Activated CD4-positive, CD25-positive, alpha-beta regulatory T cell (primary cell): ENCODE data around the gene AGRN.
"Not testable (repeated sequence)": the region's sequence is repeated elsewhere in the genome, so short reads cannot be mapped to it uniquely, and the experiment has no call there.

Experiments
- DNase-seq, 4 experiments: peaks; one replicate each; lab custom pipeline; 2025; lab: John Stamatoyannopoulos, UW

AGRN gene

DNA sequence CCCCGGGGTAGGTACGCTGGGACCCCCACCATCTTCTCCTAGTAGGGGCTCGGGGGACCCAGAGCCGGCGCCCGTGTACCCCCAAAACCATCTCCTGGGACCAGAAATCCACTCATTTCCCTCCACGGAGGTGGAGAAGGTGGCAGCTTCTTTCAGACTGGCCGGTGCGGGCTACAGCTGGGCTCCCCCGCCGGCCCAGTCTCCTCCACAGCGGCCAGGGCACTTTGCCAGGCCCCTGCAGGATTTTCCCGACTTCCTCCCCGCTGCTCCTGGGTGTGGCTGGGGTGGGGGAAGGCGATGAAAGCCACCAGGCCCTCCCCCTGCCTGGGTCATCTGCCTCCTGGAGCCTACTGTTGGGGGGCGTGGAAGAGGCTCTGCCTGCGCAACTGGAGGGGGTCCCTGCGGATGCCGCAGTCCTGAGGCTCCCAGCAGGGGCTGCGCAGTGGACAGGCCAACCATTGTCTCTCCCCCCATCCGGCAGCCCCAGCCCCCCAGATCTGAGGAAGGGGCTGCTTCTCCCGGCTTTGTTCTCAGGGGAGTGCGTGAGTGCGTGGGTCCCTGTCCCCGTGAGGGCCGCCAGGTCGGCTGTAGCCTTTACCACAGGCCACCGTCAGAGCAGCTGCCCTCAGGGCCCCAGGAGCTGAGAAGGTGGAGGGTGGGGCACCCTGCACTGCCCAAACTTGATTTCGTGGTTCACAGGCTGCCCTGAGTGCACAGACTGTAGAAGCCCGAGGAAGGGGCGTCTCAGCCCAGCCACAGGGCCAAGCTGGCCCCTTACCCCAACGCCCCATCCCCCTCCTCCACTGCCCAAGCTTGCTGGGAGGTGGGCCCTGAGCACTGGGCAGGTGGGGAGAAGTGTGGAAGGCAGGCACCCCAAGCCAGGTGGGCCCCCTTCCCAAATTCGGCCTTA lies 1.3 kb downstream of the AGRN start:
- no peak for DNase-seq

DNA sequence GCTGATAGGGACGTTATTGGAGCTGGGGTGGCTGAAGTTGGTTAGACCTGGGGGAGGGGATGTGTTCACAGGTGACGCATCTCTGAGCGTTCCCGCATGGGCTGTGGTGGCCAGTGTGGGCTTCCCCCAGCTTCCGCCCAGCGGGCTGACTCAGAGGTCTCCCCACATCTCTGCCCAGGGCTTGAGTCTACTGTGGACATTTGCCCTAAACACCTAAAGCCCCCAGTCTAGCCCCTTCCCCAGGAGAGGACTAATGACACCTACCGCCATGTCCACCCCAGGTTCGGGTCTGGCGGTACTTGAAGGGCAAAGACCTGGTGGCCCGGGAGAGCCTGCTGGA lies 2.0 kb downstream of the AGRN start:
- no peak for DNase-seq

- DNase-seq: no peak
Observed at GRCh38 chr1:1022302-1023009, 2.5 kb downstream of the AGRN start.

DNA sequence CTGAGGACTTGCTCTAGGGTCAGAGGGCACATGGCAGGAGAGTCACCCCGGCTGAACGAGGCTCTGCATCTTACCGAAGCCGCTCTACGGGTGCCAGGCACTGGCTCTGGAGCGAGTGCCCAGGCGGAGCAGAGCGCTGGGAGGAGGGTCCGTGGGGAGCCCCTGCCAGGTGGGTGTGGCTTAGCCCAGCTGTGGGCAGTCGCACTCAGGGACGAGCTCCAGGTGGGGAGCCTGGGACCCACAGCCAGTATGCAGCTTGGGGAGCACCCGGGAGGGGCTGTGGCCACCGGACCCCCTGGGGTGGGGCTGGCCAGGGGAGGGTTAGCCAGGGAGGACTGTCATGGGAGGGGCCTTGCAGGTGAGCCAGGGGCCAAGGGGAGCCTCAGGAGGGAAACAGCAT lies 3.8 kb downstream of the AGRN start:
- DNase-seq: no peak

GRCh38 chr1:1024149-1024770 lies 4.3 kb downstream of the AGRN start:
- DNase-seq: no peak

DNA sequence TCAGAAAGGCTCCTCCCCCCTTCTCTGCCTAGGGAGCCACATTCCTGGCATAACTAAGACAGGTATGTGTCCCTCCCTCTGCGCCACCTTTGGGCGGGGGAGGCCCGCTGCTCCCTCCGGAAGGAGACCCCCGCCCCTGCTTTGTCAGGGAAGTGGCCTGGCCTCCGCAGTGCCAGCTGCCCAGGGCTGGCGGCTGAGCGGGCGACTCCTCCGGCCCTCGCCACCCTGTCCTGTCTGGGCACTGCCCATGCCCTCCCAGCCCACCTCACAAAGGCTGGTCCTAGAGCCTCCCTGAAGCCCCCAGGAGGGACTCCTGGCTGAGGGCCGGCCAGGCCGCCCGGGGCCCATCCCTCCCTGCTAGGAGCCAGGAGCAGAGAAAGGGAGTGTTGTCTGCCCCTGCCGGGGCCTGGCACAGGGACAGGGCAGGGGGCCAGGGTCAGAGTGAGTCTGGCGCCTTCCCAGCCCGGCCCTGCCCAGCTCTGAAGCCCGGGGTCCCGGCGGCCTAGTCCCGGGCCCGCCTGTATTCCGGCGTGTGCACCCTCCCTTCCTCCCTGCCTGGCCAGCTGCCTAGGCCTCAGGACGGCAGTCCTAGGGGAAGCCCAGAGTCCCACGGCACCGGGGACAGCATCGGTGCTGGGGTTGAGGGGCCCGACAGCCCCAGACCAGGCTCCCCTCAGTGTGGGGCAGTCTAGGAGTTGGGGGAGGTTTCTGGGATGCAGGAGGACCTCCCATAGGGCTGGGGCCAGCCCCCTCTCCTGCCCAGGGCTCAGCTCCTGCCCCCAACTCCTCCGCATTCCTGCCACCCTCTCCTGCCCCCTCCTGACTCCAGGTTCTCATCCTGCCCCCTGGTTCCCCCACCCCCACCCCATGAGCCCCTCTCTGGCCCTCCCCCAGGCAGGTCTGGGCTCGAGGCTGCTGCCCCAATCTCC lies 5.1 kb downstream of the AGRN start:
- DNase-seq: no peak

DNA sequence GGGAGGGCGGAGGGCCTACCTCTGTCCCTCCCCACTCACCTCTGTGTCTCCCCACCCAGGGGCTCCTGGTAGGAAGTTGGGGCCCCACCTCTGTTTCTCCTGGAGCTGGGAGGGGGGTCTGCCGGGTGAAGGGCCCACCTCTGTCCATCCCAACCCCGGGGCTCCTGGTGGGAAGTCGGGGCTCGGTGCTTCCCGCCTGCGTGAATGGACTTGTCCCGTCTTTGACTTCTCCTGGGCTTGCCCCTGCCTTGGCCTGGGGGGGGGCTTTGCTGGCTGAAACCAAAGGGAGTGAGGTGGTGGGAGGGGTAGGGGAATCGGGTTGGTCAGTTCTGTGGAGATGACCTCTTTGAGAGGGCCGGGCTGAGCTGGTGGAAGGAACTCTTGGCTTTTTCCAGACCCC lies 5.8 kb downstream of the AGRN start:
- DNase-seq: no peak

DNA sequence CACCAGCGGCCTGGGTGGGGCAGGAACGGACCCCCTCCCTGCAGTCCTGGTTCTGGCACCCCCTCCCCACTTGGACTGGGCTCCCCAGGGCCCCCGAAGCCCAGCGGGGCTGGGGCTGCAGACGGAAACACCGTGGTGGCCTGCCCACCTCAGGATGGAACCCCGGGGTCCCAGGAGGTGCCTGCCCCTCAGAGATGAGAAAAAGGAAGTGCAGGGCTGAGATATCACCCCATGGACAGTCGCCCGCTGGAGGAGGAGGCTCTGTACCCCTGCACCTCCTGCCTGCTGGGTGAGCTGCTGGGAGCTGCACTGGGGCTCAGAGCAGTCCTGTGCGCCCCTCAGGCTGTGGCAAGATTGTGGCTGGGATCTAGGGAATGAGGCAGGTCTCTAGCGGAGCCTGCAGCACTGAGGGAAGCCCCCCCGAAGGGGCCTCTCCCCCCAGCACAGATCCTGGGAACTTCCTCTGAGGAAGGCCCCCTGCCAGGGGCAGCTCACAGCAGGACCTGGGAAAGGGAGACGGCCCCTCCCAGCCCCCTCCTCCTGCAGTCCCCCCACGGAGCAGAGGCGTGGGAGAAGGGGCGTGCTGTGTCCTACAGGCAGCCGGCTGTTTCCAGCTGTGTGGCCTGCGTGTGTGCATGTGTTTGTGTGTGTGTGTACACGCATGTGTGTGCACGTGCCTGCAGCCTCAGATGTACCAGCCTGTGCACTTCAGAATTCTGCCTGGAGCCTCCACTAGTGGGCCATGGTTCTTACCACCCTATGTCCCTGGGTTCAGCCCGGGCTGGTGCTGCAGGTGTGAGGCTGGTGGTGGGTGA lies 6.9 kb downstream of the AGRN start:
- DNase-seq: no peak

DNA sequence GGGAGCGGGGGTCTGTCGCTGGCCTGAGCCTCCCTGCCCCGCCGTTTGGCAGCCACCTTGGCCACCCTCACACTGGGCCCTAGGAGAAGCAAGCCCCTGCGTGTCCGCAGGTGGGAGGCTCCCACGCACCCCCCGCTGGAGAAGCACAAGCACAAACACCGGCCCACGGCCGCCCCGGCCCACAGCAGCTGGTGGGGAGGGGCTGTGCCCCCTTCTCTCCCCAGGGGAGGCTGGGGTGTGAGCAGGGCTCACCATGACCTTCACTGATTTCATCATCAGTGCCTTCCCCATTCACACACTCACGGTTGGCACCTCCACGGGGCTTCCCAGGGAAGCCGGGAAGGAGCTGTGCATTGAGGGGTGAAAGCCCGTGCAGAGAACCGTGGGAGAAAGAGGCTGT lies 7.9 kb downstream of the AGRN start:
- DNase-seq: no peak

DNA sequence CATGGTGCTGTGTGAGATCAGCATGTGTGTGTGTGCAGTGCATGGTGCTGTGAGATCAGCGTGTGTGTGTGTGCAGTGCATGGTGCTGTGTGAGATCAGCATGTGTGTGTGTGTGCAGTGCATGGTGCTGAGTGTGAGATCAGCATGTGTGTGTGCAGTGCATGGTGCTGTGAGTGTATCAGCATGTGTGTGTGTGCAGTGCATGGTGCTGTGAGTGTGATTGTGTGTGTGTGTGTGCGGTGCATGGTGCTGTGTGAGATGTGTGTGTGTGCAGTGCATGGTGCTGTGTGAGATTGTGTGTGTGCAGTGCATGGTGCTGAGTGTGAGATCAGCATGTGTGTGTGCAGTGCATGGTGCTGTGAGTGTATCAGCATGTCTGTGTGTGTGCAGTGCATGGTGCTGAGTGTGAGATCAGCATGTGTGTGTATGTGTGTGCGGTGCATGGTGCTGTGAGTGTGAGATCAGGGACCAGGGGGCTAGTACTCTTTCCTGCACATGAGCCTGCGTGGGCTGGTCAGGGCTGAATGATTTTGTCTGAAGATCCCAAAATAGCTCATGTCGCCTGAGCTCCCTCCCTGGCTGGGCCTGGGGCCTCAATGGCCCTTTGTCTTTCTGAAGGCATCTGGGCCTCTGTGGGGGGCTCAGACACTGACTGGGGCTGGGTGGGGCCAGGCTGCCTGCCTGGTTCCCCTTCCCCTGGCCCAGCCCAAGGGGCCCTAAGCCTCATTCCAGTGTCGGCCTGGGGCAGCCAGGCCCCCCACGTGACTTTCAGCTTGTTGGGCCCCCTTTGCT lies 11.1 kb downstream of the AGRN start:
- not testable (repeated sequence) for DNase-seq

GRCh38 chr1:1031659-1032235 lies 11.8 kb downstream of the AGRN start:
- no peak for DNase-seq

DNA sequence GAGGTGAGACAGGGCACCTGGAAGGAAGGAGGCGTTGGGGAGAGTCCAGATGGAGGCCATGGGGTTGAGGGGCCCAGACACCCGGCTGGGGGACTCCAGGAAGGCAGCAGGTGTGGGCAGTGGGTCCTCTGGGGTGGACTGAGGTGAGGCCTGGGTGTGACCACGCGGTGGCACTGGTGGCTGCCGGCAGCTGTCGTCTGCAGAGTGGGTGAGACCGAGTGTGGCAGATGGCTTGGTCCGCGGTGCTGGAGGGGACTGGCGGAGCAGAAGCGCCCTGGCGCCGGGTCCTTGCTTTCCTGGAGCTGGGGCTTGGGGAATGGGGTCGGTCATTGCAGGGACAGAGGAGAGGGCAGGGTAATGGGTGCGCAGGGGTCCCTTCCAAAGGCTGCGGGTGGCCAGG lies 12.5 kb downstream of the AGRN start:
- no peak for DNase-seq

- DNase-seq: peak; percentile 68 to 80 (median 73)
Observed at GRCh38 chr1:1033009-1033587, 13.2 kb downstream of the AGRN start.

- no peak for DNase-seq
Observed at GRCh38 chr1:1033731-1034438, 14.0 kb downstream of the AGRN start.

GRCh38 chr1:1034439-1034781 lies 14.5 kb downstream of the AGRN start:
- no peak for DNase-seq

DNA sequence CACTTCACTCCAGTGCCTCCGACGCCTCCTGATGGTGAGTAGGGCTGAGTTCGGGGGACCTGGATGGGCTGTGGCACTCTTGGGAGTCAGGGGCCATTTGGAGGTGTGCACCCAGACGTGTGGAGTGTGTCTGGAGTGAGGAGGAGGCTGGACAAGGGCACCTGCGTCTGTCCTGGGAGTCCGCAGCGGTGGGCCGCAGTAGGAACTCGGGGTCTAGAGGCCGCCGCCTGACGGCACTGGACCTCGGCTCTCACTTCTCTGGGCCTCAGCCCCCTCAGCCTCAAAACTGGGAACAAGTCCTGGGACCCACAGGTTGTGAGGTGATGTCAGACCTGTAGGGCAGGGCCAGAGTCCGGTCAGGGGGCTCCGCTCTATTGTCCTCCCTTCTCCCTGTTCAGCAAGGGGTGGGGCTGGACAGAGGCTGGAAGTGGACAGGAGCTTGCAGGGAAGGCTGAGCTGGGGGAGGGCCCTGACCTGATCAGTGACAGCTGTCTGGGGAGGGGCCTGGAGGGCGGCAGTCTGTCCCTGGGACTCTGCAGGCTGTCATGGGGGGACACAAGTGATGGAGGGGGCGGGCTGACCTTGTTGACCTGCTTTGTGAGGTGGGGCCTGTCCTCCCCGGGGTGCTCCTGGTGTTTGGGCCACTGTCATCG lies 15.5 kb downstream of the AGRN start:
- no peak for DNase-seq

- DNase-seq: no peak
Observed at GRCh38 chr1:1037366-1038327, 17.7 kb downstream of the AGRN start.
